Medulla oblongata (tissue), 1 donor: ENCODE results near the gene TXNRD1.
"Not testable (repeated sequence)": the region's sequence is repeated elsewhere in the genome, so short reads cannot be mapped to it uniquely, and the experiment has no call there.

Experiments
- DNase-seq: peaks from one replicate; pipeline ENCODE4 v3.0.0-alpha.2; 2015; ENCODE audit errors: extremely low spot score

TXNRD1 gene

DNA sequence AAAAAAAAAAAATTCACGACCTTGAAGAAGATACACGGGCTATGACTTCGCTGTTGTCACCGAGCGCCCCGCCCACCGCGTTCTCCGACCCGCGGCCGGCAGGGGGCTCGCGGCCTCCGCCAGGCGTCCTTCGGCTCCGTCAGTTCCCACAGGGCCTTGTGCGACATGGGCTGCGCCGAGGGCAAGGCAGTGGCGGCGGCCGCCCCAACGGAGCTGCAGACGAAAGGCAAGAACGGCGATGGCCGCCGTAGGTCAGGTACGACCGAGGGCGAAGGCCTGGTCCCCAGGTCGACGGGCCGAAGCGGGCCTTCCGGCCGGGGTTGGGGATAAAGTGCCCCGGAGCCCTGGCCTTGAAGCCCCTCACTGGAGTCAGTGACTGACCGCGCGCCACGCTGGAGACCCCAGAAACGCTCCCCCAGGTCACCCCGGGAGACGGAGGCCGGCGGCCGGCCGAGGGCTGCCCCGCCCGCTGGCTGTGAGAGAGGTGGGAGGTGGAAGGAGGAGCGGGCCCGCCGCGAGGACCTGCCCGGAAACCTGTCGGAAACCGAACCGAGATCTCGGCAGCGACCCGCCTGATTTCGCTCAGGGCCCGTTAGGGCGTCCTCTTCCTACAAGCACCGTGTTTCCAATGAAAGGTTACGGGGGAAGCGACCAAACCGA is at the start of gene TXNRD1:
TSS of gene TXNRD1 (plus strand) at position 142 of the 660 bp plus-strand sequence. CDS start at position 166, 24 bp downstream.
- peak; percentile 71 for DNase-seq

DNA sequence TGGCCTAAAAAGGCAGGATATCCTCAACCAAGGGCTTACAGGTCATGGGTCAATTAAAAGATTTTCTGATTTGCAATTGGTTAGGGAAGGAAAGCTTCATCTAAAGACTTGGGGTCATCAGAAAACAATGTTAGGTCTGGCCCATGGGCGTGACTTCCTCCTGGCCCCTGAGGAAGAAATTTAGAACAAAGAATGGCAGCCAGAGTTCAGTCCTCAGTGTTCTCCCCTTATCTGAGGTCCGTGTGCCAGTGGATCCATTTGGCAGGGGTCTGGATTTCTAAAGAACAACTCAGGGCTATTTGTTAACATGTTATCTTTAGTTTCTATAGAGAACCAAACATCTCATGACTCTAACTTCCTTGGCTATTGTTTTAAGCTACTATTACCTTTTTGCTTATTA is 49.8 kb upstream of the TXNRD1 start:
- no peak for DNase-seq

DNA sequence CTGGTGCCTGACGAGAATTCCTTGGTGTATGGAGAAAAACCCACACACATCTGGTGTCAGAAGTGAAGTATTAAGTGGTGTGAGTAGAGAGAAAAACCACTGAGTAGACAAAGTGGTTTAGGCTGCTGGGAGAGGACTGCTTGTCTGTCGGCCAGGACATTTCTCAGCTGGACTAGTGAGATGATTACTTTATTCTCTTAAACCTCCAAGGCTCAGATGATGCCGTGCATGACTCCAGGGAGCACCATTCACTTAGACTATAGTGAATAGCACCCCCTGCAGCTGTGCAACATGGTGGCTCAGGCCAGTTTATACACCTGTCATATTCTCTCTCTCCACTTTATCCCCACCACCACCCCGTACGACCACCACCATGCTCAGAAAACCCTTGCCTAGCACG is 49.1 kb upstream of the TXNRD1 start:
- no peak for DNase-seq

DNA sequence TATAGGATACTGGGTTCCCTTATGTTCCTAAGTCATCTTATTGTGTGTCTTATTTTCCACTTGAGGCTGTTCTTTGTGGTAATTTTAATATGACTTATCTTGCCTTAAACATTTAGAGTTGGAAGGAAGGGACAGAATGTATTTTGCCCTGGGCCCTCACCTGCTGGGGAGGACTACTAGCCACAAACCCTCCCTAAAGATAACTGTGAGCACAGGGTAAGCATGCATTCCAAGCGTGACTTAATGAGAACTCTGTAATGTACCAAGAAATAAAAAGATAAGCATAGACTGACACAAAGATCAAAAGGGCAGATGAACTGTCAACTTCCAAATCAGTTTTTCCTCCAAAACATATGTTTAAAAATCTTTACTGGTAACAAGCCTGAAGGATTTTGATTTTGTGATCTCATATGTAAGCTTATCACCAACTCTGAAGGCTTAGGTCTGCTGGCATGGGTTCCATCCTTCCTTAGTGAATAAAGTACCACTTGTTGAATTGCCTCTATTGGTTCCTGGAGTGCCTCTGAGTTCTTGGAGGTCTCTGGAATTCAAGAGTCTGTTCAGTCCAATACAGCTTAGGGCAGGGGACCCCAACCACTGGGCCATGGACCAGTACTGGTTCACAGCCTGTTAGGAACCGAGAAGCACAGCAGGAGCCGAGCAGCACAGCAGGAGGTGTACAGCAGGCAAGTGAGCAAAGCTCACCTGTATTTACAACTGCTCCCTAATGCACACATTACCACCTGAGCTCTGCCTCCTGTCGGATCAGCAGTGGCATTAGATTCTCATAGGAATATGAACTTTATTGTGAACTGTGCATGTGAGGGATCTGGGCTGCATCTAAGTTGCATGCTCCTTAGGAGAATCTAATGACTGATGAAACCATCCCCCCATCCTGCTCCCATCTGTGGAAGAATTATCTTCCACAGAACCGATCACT is 47.8 kb upstream of the TXNRD1 start:
- no peak for DNase-seq

DNA sequence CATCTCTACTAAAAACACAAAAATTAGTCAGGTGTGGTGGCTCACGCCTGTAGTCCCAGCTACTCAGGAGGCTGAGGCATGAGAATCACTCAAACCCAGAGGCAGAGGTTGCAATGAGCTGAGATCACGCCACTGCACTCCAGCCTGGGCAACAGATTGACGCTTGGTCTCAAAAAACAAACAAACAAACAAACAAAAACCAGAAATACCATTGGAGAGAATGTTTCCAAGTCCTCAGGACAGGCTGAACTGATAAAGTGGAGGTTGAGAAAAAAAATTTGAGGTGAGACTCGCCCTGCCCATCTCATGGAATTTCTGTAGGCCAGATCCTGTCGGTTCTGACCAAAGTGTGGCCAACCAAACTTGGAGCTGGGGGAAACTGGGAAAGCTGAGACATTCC is 47.0 kb upstream of the TXNRD1 start:
- DNase-seq = no peak

DNA sequence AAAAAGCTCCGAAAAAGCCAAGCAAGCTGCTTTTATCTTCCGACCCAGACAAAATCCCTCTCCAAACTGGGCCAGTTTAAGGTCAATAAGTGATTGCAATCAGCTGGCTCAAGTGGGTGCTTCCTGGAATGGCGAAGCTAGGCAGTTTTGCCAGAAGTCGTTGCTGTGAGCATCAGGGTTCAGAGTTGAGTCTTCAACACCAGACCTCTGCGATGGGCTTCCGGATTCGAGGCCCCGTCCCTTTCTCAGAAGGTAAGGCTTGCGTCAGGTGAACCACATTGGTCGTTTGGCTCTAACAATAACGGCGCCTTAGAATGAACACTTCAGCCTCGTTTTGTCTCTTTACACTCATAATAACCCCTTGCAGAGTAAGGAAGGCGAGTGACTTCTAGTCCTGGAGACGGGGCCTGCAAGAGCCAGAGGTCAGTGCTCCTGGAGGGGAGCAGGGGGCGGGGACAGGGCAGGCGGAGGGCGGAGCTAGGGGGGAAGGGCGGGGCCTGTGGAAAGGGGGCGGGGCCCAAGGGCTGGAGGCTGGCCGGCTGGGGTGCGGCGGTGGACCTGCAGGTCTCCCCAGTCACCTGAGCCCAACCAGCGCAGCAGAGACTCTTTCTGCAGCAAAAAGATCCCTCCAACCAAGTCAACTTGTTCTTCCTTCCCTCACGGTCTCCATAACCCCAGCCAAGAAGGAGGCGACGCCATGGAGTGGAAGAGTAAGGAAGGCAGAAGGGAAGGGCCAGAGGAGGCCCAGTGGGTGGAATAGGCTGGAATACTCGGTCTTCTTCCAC is 43.6 kb upstream of the TXNRD1 start:
- no peak for DNase-seq

DNA sequence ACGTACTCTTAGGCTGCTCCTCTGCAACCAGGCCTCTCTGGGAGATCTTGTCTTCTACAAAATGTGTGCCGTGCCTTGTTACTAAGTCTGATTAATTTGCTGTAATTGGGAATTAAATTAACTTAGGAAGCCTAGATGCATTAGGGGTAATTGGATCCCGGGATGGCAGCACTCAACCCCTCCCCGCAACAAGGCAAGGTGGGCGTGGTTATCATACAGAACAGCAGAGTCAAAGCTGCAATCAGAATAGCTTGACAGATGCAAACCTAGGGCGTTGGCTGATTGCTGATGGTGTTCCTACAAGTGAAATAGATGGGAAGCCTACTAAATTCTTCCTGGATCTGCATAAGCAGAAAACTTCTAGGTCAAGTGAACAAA is 43.0 kb upstream of the TXNRD1 start:
- DNase-seq = no peak

DNA sequence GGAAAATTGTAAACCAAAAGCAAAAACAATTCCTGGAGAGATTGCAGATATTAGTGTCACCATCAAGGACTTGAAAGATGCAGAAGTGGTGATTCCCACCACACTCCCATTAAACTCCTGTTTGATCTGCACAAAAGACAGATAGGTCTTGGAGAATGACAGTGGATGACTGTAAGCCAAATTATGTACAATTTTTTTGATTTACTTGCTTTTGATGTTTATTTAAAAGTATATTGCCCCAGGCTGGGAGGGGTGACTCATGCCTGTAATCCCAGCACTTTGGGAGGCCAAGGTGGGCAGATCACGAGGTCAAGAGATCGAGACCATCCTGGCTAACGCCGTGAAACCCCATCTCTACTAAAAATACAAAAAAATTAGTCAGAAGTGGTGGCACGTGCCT is 41.8 kb upstream of the TXNRD1 start:
- DNase-seq = not testable (repeated sequence)

DNA sequence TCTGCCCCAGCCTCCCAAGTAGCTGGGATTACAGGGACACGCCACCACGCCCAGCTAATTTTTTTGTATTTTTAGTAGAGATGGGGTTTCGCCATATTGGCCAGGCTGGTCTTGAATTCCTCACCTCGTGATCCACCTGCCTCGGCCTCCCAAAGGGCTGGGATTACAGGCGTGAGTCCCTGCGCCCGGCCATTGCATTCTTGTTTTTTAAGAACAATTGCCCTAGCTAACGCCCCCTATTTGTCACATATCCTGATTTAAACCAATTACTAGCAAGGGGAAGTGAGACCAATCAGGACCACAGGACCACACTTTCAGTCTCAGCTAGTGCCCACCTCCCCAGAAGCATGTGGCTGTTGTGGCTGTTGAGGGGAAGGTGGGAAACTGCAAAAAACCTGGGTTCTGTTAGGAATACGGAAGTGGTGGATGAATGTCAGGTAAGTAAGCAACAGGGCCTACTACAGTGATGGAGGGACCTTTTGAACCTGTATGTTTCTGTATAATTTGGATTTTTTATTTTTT is 39.8 kb upstream of the TXNRD1 start:
- DNase-seq = no peak

DNA sequence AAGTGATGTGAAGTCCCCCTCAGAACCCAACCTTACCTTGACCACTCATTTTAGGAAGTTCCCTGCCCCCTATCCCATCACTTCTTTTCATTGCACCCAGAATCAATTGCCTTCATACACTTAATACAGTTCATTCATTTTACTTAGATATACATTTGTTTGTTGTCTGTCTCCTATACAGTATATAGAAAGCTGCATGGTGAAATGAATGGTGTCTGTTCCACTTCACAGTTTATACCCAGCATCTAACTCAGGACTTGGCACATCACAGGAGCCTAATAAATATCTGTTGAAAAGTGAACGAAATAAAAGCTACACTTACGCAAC is 38.3 kb upstream of the TXNRD1 start:
- no peak for DNase-seq

DNA sequence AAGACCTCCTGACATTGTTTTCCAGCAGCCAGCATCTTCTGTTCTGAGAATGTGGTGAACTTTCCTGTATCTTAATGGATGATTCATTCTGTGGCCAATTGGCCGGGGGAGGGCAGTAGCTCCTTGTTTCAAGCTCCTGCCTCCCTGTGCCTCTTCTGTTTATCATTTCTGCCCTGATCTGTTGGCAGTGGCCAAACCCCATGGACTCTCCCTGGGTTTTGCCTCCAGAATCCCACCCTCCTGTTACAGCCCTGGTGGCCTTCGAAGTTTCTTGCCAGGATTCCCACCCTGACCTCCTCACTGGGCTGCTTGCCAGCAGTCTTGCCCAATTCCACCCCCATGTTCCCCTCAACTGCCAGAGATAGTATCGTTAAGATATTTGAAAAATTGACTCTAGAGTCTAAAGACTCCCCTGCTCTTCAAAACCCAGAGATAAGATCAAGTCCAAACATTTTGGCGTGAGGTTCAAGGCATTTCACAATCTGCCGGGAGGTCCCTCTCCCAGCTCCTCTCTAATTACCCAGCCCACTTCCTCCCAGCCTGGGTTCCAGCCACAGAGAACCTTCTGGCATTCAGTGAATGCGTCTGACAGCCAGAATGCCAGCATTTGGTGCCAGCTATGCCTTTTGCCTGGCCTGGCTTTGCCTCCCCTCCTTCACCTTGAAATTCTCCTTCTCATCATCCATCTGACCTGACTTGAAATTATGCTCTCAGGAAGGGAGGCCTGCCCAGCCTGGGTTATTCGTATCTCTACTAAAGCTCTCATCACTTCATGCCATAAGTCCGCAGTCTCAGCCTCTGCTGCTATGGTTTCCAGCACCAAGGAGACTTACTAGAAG is 37.7 kb upstream of the TXNRD1 start:
- DNase-seq = no peak

DNA sequence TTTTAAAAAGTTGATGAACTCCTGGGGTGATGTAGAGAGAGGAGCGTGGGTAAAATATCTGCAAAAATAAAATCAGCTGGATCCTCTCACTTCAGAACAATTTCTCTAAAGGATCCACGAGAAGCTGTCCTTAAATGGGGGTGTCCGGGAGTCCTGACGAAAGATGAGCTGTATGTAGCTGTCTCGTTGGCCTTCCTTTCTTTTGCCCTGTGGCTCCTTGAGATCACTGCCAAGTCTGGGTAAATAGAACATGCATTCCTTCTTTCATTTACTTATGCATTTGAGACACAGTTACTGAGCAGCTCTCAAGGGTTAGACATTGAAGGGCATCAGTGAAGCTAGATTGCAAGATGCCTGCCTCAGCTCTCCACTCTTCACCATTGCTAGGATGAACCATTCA is 35.2 kb upstream of the TXNRD1 start:
- DNase-seq = no peak

DNA sequence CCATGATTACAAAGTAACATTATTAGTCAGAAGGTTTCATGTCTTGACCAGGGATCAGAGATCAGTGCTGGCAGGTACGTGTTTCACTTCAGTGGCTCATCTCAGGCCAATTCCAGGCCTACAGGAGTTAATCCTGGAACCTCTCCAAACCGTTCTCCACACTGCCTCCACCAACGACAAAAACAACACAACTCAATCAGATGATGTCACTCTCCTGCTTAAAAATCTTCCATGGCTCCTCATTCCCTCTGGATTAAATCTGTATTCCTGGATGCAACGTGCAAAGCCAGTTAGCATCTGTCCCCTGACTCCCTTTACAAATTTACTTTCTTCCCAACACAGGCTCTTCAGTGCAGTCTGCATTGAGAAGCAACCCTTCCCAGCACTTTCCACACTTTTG is 34.3 kb upstream of the TXNRD1 start:
- no peak for DNase-seq

DNA sequence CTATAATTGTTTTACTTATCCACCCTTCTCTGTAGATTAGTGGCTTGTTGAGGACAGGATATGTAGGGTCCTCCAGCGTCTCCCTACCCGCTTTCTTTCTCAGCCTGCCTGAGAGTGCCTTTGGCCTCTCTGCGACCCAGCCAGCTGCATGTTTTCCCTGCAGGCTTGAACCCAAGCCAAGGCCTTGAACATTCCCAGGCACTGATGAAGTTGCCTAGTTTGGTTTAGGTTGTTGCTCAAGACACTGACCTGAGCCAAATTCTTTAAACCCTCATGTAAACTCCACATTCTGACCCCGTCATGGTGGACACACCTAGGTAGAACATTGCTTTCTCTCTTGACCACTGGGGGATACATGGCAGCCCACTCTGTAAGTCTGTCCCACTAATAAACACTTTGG is 33.4 kb upstream of the TXNRD1 start:
- DNase-seq = no peak

DNA sequence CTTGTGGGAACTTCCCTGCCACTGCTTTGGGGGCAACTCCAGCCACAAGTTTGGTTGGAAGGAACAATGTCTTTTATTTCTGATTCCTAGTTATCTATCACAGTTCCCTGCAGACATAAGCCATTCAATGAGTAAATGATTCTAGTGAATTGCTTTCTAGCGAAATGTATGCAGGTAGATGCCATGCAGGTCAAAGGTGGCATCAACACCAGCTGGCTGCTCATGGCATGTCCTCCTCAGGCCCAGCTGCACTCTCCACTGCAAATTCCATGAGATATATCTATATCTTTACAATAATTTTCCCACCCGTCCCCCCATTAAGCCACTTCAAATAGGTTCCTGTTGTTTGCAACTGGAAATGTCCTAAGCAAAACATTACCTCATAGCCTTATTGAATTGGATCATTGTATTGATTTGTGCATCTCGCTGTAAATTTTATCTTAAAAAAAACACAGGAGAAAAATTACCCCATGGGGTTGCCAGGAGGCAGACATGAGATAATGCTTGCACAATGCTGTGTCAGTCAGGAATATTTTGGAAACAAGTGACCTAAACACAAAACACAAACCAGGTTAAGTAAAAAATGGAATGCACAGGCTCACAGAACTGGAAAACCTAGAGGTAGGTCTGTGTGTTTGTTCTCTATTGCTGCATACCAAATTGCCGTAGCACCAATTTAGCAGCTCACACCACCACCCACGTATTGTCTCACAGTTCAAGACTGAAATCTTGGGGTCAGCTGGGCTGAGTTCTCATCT is 32.8 kb upstream of the TXNRD1 start:
- DNase-seq = no peak

DNA sequence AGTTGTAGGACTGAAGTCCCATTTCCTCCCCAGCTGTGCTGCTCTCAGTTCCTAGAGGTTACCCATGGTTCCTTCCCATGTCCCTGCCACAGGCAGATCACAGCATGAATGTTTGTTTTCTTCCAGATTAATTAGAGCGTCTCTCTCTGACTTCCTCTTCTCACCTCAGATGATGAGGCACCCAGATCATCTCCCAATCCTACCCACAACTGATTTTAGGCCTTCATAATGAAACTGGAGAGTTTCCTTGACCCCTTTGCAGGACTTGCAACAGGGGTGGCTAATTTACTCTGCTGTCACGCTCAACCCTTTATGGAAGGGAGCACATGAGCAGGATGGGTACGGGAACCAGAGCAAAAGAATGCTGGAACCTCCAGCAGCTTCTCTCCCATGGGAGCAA is 32.1 kb upstream of the TXNRD1 start:
- DNase-seq = no peak

DNA sequence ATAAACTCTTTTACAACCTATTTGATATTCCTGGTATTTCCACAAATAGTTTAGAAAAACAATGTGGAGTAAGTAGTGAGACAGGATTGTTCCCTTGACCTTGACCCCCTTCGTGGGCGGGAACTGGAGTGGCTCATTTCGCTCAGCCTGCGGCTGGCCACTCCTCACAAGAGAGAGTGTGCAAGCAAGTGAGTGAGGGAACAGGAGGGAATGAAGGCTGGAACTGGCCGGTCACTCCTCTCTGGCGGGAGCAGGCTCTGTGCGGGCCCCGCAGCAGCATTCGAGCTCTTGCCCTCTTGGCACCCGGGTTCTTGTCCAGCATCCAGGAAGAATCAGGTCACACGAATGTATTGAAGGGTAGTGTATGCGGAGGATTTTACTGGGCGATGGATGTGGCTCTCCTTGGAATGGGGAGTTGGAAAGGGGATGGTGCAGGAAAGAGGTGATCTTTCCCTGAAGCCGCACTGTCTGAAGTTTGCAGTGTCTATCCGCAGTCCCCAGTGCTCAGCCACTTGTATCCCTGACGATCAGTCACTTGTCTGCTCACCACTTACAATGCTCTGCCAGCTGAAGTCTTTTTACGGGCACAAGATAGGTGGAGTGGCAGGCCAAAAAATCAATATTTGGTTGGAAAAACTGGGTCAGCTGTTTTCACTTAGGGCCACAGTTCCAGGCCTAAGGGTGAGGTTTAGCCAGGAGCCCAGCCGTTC is 28.0 kb upstream of the TXNRD1 start:
- no peak for DNase-seq

DNA sequence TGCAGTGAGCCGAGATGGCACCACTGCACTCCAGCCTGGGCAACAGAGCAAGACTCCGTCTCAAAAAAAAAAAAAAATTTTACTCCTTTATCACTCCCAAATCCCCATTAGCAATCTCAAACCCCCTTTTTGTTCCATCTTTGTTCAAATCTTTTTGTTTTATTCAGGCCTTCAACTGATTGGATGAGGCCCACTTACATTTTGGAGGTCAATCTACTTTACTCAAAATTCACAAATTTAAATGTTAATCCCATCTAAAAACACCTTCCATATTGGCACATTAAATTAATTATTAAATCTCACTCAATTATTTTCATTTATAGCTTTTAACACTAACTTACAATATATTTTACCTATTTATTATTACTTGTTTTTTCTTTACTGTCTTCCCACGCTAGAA is 27.0 kb upstream of the TXNRD1 start:
- DNase-seq = no peak

DNA sequence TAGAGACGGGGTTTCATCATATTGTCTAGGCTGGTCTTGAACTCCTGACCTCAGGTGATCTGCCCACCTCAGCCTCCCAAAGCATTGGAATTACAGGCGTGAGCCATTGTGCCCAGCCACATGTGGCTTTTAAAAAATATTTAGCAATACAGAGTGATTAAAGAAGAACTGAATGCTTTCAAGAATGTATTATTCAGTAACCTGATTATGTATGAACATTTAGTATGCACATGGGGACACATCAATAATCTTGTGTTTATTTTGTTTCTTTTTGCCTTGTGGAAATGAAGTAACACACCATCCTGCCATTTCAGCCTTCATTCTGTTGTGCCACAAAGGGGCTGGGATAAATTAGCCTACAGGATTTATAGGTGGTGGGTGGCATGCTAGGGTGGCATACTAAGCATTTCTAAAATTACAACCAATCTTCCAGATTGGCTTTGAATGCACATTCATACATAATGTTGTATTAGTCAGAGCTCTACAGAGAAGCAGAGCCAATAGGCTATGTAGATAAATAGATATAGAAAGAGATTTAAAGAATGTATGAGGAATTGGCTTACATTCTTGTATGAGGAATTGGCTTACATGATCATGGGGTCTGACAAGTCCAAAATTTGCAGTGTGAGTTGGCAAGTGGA is 25.5 kb upstream of the TXNRD1 start:
- DNase-seq = no peak
